ENCODE measurements around the gene SPOCD1.

DNA sequence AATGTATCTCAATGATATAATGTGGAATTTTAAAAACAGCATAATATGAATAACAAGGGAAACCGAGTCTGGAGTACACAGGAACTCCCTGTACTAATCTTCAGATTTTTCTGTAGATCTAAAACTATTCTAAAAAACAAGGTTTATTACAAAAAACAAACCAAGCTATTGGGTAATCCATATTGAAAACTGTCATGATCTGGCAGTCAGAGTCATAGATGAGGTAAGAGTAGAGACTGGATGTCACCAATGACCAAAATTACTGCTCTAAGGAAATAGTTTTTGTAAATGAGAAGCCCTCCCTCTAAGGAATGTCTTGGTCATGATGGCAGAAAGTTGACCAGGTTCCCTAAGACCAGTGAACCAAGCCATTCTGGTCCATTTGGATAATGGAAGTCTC, 2.4 kb upstream of the SPOCD1 start:
- TF ChIP-seq, protein P1, sequence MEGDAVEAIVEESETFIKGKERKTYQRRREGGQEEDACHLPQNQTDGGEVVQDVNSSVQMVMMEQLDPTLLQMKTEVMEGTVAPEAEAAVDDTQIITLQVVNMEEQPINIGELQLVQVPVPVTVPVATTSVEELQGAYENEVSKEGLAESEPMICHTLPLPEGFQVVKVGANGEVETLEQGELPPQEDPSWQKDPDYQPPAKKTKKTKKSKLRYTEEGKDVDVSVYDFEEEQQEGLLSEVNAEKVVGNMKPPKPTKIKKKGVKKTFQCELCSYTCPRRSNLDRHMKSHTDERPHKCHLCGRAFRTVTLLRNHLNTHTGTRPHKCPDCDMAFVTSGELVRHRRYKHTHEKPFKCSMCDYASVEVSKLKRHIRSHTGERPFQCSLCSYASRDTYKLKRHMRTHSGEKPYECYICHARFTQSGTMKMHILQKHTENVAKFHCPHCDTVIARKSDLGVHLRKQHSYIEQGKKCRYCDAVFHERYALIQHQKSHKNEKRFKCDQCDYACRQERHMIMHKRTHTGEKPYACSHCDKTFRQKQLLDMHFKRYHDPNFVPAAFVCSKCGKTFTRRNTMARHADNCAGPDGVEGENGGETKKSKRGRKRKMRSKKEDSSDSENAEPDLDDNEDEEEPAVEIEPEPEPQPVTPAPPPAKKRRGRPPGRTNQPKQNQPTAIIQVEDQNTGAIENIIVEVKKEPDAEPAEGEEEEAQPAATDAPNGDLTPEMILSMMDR (conservative IDR thresholded peaks at IDR 0.05; ENCODE audit: low read depth in 2 of 2): no peak
- TF ChIP-seq JUNB (IDR thresholded peaks at IDR 0.05; ENCODE audit: unreplicated experiment) (no peak), POLR2AphosphoS5 (IDR thresholded peaks at IDR 0.05; ENCODE audit: low read depth) (no peak), EZH2 (IDR thresholded peaks at IDR 0.05; ENCODE audit: low read depth, unreplicated experiment) (no peak), NANOG (IDR thresholded peaks at IDR 0.05; ENCODE audit: borderline replicate concordance) (no peak)
- TF ChIP-seq, protein P2, sequence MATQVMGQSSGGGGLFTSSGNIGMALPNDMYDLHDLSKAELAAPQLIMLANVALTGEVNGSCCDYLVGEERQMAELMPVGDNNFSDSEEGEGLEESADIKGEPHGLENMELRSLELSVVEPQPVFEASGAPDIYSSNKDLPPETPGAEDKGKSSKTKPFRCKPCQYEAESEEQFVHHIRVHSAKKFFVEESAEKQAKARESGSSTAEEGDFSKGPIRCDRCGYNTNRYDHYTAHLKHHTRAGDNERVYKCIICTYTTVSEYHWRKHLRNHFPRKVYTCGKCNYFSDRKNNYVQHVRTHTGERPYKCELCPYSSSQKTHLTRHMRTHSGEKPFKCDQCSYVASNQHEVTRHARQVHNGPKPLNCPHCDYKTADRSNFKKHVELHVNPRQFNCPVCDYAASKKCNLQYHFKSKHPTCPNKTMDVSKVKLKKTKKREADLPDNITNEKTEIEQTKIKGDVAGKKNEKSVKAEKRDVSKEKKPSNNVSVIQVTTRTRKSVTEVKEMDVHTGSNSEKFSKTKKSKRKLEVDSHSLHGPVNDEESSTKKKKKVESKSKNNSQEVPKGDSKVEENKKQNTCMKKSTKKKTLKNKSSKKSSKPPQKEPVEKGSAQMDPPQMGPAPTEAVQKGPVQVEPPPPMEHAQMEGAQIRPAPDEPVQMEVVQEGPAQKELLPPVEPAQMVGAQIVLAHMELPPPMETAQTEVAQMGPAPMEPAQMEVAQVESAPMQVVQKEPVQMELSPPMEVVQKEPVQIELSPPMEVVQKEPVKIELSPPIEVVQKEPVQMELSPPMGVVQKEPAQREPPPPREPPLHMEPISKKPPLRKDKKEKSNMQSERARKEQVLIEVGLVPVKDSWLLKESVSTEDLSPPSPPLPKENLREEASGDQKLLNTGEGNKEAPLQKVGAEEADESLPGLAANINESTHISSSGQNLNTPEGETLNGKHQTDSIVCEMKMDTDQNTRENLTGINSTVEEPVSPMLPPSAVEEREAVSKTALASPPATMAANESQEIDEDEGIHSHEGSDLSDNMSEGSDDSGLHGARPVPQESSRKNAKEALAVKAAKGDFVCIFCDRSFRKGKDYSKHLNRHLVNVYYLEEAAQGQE (IDR thresholded peaks at IDR 0.05; ENCODE audit: unreplicated experiment): no peak

Measured in GM23338 (cell line).